B cell (primary cell): ENCODE data around the gene ZNF804B.

ENCODE experiments used
- CTCF ChIP-seq: fragments of 200-600 bp; IDR thresholded peaks from one replicate; pipeline ENCODE4 v1.8.0; 2022; ENCODE audit warnings: antibody characterized with exemption, mild to moderate bottlenecking
- EZH2 ChIP-seq: IDR thresholded peaks from 2 replicates; pipeline ENCODE4 v1.6.1; 2012; ENCODE audit warnings: borderline replicate concordance, low read depth, mild to moderate bottlenecking, moderate library complexity, low read length; ENCODE audit not compliant: insufficient read depth, poor library complexity, severe bottlenecking

GRCh38 chr7:89103564-89103963 is 344.1 kb downstream of the ZNF804B start:
- TF ChIP-seq CTCF (no peak), EZH2 (no peak)
